ENCODE measurements around the gene SCAF4. TPM values are rescaled to one million over a fixed set of nuclear protein-coding genes. Genes with fewer than 3 reads are reported as not detected.
"Not testable (repeated sequence)": the region's sequence is repeated elsewhere in the genome, so short reads cannot be mapped to it uniquely, and the experiment has no call there.

SCAF4 gene
- 10 to 100 TPM; 18.5 to 29.1 (median 25.2) TPM for polyA plus RNA-seq (ENCODE audit: insufficient read length in 10 of 10)
- long read RNA-seq, donor 1, partial matches to known transcripts = 0 of 1 reads
- long read RNA-seq, donor 1, other reads (novel, unspliced or antisense) = 0 of 1 reads
- long read RNA-seq, donor 2, full-length matches to known transcripts = 1 of 9 reads
- long read RNA-seq, donor 2, partial matches to known transcripts = 8 of 9 reads
- long read RNA-seq, donor 2, other reads (novel, unspliced or antisense) = 0 of 9 reads
- long read RNA-seq, donor 3 = 0 reads
- long read RNA-seq, donor 4, full-length matches to known transcripts = 2 of 2 reads
- long read RNA-seq, donor 4, partial matches to known transcripts = 0 of 2 reads
- long read RNA-seq, donor 4, other reads (novel, unspliced or antisense) = 0 of 2 reads
- long read RNA-seq, donor 5, full-length matches to known transcripts = 2 of 2 reads
- long read RNA-seq, donor 5, partial matches to known transcripts = 0 of 2 reads
- long read RNA-seq, donor 5, other reads (novel, unspliced or antisense) = 0 of 2 reads
- long read RNA-seq, donor 6 = 0 reads
- long read RNA-seq, donor 7, full-length matches to known transcripts = 2 of 10 reads
- long read RNA-seq, donor 7, partial matches to known transcripts = 8 of 10 reads
- long read RNA-seq, donor 7, other reads (novel, unspliced or antisense) = 0 of 10 reads
- long read RNA-seq, donor 8, full-length matches to known transcripts = 3 of 3 reads
- long read RNA-seq, donor 8, partial matches to known transcripts = 0 of 3 reads
- long read RNA-seq, donor 8, other reads (novel, unspliced or antisense) = 0 of 3 reads
- long read RNA-seq, donor 9 = 0 reads

- DNase-seq = peak; percentile 90 to 96 (median 90)
These were observed at the start of gene SCAF4 for GRCh38 chr21:31731857-31732596. SCAF4 (minus strand) TSS chr21:31732118; CDS start chr21:31731692, 426 bp downstream.

GRCh38 chr21:31780944-31781343 is 49.0 kb upstream of the SCAF4 start:
- DNase-seq = no peak

GRCh38 chr21:31778546-31778945 is 46.6 kb upstream of the SCAF4 start:
- no peak for DNase-seq

GRCh38 chr21:31777857-31778256 is 45.9 kb upstream of the SCAF4 start:
- DNase-seq = no peak

- no peak for DNase-seq
These were observed 42.1 kb upstream of the SCAF4 start for GRCh38 chr21:31774031-31774430.

- DNase-seq = no peak
These were observed 41.0 kb upstream of the SCAF4 start for GRCh38 chr21:31772674-31773555.

- DNase-seq = no peak
These were observed 39.8 kb upstream of the SCAF4 start for GRCh38 chr21:31771685-31772084.

- DNase-seq = no peak
These were observed 36.8 kb upstream of the SCAF4 start for GRCh38 chr21:31768710-31769109.

GRCh38 chr21:31766899-31767298 is 35.0 kb upstream of the SCAF4 start:
- no peak for DNase-seq

- DNase-seq = not testable (repeated sequence)
These were observed 33.9 kb upstream of the SCAF4 start for GRCh38 chr21:31765850-31766249.

- DNase-seq = no peak
These were observed 29.0 kb upstream of the SCAF4 start for GRCh38 chr21:31760931-31761330.

- DNase-seq = no peak
These were observed 24.9 kb upstream of the SCAF4 start for GRCh38 chr21:31756787-31757186.

- no peak for DNase-seq
These were observed 23.1 kb upstream of the SCAF4 start for GRCh38 chr21:31755027-31755426.

GRCh38 chr21:31754708-31754960 is 22.7 kb upstream of the SCAF4 start:
- no peak for DNase-seq

- DNase-seq = no peak
These were observed 22.2 kb upstream of the SCAF4 start for GRCh38 chr21:31753949-31754707.

- no peak for DNase-seq
These were observed 21.0 kb upstream of the SCAF4 start for GRCh38 chr21:31752967-31753366.

- DNase-seq = no peak
These were observed 20.4 kb upstream of the SCAF4 start for GRCh38 chr21:31752352-31752751.

- DNase-seq = peak in 1 of 3 donors; percentile 32
These were observed 18.9 kb upstream of the SCAF4 start for GRCh38 chr21:31750843-31751242.

- no peak for DNase-seq
These were observed 12.4 kb upstream of the SCAF4 start for GRCh38 chr21:31744182-31744800.

- no peak for DNase-seq
These were observed 11.8 kb upstream of the SCAF4 start for GRCh38 chr21:31743712-31744111.
